Right kidney (tissue), 1 donor: ENCODE data around the gene PCSK2.
A peak's percentile ranks its signal among the peaks of the same experiment; 100 is the strongest.

Source experiments
- DNase-seq: peaks from one replicate; pipeline ENCODE4 v3.0.0-alpha.2; 2016

Gene PCSK2

DNA sequence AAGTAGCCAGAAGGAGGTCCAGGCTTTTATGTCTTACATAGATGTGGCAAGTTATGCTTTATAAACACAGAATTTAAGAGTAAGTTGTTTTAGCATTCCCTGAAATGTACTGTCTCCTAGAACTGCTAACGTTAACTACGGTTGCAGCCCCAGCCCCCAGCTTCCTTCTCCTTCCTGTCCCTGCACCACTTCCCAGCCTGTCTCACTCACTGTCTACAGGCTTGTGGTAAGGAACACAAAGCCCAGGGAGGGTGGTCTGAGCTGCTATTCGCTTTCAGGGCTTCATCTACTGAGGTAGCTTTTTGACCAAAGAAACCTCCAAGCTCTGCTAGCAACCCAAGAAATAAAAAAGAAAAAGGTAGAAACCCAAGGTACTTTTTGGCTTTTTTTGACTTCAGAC is 35.9 kb downstream of the PCSK2 start:
- DNase-seq, result no peak

DNA sequence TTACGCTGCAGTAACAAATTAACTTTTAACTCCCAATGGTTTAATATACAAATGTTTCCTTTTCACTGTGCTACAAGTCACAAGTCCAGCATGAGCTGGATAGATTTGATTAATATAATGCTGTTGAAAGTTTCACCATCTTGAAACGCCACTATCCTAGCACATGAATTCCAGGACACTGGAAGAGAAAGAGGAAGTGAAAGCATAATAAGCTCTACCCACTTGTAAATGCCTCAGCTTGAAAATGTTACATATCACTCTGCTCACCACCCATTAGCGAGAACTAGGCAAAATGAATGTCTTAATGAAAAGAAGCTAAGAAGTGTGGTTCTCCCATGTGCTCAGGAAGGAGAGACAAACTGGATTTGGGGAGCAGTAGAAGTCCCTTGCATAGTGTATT is 46.9 kb downstream of the PCSK2 start:
- no peak for DNase-seq

DNA sequence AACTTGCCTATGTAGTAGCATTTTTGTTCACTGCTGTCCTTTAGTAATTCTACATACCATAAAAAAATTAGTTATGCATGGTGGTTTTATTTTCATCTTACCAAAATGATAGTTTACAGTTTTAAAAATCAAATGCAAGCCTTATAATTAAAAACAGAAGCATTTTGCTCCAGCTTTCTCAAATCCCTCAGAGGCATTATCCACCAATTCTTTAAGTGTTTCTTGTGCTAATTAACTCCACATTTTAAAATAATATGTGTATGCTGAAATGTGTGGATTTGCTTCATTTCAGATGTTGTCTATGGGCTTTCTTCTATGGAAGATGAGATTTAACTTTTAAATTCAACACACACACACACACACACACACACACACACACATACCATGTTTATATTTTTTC is 49.3 kb downstream of the PCSK2 start:
- no peak for DNase-seq

DNA sequence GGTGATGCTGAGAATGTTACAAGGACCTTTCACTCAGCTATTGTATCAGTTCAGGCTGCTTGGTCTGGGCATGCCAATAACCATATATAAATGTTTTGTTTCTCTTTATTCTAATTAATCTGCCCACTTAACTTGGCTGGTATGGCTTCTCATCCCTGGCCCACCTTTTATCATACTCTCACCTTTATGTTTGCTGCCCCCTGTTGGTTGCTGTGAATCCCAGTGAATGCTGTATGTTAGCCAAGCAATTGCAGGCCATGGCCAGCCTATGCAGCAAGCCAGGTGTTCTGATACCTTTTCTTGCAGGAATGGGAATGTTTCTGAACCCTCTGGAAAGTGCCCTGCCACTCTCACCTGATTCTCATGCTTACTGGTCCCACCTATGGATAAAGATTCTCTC is 54.6 kb downstream of the PCSK2 start:
- no peak for DNase-seq

DNA sequence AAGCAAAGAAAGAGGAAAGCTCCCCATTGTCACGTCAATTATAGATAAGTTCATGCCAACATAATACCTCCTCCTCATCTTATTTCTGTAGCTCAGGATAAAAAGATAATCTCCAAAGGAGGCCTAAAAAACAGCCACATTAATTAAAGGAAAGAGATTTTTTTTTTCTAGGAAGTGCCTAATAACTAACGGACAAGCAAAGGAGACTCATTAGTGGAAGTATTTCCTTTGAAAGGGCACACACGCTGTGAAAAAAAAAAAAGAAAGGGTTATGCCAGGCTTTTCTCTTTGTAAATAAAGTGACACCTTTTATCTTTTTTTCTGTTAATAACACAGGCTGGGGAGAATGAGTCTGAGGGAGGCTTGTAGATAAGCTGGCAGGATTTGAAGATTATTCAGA is 55.7 kb downstream of the PCSK2 start:
- no peak for DNase-seq

GRCh38 chr20:17287503-17287902 is 60.7 kb downstream of the PCSK2 start:
- no peak for DNase-seq

DNA sequence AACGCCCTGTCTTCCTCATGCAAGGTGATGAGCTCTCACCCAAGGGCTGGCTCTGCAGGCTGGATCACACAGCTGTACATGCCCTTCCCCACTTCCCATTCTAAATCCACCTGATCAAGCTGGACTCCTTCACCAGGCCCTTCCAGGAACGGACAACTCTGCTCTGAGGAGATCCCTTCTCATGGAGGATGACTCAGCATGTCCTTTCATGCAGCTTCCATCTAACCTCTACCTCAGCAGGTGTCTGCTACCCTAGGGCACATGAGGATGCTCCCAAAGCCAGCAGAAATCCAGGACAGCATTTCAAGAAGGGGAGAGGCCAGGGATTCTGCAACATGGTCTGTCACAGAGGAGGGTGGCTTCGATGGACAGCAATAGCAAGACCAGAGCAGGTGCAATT is 61.2 kb downstream of the PCSK2 start:
- DNase-seq, result no peak

GRCh38 chr20:17295151-17295726 is 68.4 kb downstream of the PCSK2 start:
- no peak for DNase-seq

DNA sequence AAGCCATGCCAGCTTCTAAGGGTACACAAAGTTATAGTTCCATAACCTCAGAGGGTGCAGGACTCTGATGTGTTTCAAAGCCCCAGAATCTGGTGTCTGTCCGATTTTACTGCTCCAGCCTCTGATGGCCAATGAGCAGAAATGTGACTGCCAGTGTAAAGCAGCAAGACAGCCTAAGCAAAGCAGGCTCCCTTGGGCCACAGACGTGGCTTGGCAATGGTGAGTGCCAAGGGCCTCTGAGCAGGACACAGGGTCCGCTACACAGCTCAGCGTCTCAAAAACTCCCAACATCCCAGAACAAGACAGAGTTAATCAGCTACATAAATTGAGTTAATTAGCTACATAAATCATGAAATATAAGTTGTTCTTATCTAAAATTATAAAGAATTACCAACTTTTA is 69.2 kb downstream of the PCSK2 start:
- no peak for DNase-seq

- DNase-seq, result no peak
Measured at GRCh38 chr20:17298171-17298570, 71.3 kb downstream of the PCSK2 start.

DNA sequence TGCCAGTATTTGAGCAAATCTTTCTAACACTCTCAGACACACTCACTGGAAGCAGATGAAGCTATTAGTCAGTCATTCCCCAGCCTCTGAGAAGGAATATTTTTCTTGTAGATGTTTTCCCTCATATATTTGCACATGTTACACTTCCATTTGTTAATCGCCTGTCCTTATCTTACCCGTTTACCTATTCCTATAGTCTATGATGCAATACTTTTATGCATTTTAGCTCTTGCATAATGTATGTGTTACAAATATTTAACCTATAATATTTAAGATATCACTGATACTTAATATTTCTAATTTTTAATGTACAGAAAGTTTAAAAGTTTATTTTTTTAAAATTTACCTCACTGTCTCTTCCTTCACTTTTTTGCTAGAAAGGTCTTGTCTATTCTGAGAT is 71.9 kb downstream of the PCSK2 start:
- no peak for DNase-seq

GRCh38 chr20:17300113-17300512 is 73.3 kb downstream of the PCSK2 start:
- DNase-seq, result no peak

GRCh38 chr20:17304774-17305173 is 77.9 kb downstream of the PCSK2 start:
- no peak for DNase-seq

- DNase-seq, result no peak
Measured at GRCh38 chr20:17306427-17306826, 79.6 kb downstream of the PCSK2 start.

- no peak for DNase-seq
Measured at GRCh38 chr20:17314264-17314663, 87.4 kb downstream of the PCSK2 start.

DNA sequence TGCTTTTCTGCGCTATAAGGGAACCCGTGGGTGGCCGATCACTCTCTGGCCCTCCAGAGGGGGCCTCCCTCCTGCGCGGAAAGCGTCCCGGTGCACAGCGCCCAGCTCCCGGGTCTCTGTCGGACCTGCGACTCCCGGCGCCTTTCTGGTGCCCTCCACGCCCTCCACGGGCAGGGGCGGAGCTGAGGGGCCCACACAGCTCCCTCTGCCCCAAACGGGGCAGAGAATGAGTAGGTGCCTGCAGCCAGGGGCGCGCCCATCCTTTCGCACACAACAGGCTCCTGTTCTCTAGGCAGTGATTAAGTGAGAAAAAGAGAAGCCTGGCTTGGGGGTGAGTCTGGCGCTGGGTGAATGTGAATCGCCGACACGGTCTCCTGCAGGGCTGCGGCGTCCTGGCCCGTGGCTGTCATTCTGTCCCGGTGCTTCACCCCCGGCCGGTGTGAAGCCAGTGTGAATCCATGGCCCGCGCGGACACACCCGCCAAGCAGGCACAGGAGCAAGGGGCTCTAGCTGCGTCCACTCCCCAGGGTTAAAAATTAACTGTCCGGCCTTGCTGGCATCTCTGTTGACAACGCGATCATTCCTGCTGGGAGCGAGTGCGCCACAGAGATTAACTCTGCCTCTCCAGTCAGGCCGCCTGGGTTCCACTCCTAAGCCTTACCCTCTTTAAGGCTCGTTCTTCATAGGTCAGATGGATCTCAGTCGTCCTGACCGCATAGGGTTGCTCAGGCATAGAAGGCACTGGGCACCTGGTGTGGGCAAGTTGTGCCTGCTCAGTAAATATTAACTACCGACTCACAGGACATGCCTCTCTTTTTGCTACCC is 88.8 kb downstream of the PCSK2 start:
- DNase-seq, result peak; percentile 61

- no peak for DNase-seq
Measured at GRCh38 chr20:17316316-17317038, 89.6 kb downstream of the PCSK2 start.

- DNase-seq, result no peak
Measured at GRCh38 chr20:17317341-17317740, 90.5 kb downstream of the PCSK2 start.

DNA sequence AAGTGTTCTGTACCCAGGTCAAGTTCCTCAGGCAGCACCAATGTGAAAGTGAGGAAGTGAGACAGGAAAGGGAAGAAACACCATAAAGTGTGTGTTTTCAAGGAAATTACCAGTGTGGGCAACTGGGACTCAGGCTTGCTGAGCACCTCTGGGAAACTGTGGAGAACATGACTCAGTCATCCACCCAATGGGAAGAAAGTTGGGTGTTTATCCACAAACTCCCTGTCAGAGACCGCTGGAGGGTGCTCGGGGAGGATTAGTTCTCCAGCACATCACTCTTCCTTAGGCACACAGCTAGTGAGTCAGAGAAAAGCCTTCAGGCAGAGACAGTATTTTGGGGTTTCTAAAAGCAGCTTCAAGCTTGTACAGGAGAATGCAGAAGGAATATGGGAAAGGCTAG is 93.6 kb downstream of the PCSK2 start:
- DNase-seq, result no peak

DNA sequence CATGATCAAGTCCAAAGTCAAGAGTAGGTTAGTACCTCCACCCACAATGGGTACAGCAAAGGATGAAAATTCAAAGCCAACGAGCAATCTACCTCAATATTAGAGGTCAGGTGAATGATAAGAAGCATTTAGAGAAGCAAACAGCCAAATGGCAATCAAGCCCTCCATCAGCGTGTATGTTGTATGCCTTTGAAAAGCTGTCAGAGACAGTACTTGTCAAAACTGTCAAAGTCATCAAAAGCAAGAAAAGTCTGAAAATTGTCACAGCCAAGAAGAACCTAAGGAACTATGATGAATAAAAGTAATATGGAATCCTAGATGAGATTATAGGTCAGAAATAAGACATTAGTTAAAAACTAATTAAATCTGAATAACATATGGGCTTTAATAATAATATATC is 99.3 kb downstream of the PCSK2 start:
- no peak for DNase-seq

DNA sequence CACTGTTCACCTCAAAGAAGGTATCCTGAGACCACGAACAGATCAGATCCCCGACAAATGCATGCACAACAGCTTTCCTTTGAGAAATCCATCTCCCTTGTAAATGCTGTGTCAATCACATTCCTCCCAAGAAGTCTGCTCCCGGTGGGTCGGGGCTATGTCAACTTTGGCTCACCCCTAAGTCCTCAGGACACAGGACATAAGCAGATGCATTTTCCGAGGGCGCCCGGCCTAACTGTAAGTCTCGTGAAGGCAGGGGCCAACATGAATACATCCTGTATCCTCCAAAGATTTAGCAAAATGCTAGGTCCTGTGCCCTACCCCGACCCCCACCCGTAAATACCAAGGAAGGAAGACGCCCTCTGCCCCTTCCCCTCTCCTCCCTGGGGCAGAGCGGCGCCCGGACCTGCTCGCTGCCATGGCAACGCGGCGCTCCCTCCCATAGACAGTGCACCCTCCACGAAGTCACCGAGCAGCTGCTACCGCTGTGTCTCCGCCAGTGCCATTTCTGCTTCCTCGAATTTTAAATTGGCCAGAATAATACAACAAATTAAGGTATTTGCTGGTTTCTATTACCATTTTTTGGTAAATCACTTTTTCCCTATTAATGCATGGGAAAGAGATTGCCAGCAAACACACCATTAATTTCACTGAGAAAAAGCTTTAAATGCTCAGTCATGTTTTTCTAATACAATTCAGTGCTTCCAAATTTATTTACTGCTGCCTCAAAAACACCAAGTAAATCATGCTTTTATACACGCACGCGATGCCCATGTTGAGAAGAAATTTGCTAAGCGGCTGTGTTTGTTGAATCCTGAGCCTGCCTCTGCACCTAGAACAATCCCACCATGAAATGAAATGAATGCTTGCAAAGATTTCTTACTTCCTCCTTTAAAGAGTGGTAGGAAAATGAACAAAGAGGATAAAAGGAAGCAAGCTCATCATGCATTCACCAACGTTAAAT is 100.6 kb downstream of the PCSK2 start:
- no peak for DNase-seq

DNA sequence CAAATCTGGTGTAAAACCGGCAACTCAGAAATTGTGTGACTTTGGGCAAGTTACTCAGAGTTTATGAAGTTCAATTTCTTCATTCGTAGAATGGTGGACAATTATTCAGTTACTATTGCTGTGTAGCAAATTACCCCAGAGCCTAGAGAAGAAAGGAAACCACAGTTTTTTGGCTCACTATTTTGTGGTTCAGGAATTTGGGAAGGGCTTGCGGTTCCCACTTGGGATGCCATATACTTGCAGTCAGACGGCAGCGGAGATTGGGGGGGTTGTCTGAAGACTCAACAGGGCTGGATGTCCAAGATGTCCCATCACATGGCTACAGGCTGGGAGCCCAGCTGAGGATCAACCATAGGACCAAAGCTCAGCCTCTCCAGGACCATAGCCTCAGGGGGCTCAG is 108.1 kb downstream of the PCSK2 start:
- no peak for DNase-seq

- DNase-seq, result no peak
Measured at GRCh38 chr20:17339000-17339399, 112.2 kb downstream of the PCSK2 start.
